GM12872 (cell line): Measurements from ENCODE around the gene SSPN.

Source experiments
- TF ChIP-seq, protein P1 (sequence below): IDR thresholded peaks from 3 replicates; pipeline ENCODE4 v1.5.1; 2011; ENCODE audit warnings: low read depth, mild to moderate bottlenecking, low read length, moderate library complexity; ENCODE audit not compliant: insufficient read depth

Gene SSPN

DNA sequence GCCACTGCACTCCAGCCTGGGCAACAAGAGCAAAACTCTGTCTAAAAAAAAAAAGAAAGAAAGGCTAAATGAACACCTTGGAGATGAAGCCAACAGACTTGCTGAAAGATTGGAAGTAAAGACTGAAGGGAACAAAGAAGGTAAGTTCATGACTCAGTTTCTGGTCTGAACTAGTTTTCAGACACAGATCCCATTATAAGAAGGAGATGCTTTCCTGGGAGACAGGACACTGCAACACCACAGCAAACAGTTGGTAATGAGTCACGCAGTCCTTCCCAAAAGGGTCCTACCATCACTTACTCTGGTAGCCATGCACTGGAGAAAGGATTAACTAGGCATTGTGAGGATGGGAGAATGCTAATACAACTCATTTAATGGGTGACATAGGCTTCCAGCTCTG lies 97.2 kb downstream of the SSPN start:
- TF ChIP-seq, protein P1, sequence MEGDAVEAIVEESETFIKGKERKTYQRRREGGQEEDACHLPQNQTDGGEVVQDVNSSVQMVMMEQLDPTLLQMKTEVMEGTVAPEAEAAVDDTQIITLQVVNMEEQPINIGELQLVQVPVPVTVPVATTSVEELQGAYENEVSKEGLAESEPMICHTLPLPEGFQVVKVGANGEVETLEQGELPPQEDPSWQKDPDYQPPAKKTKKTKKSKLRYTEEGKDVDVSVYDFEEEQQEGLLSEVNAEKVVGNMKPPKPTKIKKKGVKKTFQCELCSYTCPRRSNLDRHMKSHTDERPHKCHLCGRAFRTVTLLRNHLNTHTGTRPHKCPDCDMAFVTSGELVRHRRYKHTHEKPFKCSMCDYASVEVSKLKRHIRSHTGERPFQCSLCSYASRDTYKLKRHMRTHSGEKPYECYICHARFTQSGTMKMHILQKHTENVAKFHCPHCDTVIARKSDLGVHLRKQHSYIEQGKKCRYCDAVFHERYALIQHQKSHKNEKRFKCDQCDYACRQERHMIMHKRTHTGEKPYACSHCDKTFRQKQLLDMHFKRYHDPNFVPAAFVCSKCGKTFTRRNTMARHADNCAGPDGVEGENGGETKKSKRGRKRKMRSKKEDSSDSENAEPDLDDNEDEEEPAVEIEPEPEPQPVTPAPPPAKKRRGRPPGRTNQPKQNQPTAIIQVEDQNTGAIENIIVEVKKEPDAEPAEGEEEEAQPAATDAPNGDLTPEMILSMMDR, result no peak

DNA sequence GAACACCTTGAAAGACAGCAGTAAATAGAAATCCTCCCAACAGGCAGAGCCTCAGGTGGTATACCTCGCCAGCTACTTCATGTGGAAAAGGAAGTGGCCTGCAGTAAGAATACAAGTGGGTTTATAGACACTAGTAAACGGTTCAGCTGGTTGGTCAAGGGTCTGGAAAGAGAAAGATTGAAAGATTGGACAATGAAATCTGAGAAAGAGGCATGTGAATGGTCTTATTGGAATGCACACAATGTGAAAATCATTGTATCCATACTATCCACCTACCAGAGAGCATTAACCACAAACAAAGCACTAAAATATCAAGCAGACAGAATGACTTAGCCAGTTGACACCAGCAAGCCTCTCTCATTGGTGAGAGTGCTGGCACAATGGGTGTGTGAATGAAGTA lies 98.2 kb downstream of the SSPN start:
- TF ChIP-seq, protein P1, result no peak

DNA sequence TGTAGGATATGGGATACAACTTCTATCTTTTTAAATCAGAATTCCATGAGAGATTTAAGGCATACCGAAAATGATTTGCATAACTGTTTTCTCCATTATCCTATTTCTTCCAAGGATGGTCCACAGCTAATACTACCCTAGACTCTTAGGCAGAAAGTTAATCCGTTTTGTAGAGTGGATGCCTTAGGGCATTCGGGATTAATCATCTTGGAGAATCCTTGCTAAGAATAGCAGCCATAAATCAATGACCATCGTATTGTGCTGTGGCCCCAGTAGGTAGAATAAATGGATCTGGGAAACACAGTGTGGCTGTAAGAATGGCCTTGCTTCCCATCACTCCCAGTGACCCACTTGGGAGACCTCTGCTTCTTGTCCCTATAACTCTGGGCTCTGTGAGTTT lies 99.6 kb downstream of the SSPN start:
- TF ChIP-seq, protein P1, result no peak

DNA sequence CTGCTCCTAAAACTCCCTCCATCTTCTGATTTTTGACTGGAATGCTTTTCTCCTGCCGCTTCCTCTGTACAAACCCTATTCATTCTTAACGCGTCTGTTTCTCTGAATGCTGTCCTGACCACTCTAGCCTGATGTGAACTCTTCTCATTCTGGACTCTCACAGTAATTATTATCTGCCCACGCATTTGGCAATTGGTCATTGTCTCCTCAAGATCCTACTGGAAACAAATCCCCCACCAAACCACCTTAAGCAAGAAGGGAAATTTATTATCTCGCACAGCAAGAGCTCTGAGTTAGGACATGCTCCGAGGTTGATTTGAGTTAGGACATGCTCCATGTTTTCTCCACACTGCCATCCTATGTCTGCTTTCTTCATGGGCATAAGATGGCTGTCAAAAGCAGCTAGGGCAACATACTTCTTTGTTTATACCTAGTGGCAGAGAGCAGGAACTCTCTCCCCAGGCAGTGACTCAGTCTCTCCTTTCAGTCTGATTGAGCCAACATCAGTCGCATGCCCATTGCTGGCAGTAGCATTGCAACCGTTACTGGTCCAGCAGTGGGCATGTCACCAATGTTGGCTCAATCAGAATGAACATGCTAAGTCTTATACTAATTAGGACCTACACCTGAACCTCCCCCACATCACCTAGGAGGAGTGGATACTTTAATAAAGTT lies 102.2 kb downstream of the SSPN start:
- TF ChIP-seq, protein P1, result no peak

DNA sequence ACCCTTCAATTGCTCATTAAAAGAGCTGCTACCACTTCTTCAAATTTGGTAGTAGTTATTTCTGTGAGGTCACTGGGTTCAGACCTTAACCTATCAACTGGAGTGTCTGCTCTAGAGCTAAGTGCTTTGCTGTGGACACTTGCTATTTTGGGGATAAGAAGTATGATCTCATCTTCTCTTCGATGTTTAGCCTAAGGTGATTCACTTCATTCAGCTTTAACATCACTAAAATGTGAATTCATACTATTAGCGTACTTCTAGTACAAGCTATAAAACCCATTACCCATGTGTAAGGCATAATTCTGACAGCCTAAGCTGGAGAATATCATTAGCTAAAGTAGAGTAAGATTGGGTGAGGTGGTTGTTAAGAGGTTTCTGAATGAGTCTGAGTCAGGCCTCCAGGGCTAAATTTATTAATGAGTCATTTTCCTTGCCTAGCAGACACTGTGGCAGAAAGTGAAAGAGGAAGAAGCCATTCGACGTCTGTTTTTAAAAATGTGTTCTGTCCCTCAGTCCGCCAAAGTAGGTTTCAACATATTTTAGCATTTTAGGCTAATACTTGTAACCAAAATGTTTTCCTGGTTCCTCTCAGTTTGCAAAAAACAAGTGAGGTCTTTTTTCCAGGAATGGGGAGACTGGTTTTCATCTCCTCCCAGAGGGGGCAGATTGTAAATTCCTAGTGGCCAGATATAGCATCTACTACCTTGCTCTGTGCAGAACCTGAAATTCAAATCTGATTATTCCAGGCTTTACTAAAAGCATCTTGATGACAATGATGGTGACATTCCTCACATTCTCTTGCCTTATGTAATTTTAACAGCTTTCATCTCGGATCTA lies 103.6 kb downstream of the SSPN start:
- TF ChIP-seq, protein P1, result no peak

DNA sequence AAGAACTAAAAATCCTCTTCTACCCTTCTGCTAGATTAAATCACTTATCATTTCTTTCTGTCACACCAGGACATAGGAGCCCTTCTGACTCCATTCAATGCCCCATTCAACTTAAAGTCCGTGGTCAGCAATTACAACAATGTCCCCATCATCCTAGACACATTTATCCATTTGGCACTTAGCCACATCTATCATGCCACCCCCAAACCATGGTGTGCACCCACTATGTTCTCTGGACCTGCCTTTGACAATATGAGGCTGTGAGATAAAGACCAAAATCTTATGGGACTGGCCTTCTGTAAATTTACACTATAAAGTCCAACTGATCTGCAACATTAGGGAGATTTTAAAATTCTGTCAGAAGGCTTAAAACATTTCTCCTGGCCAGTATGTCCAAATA lies 104.4 kb downstream of the SSPN start:
- TF ChIP-seq, protein P1, result no peak
